Activated T-helper 1 cell treated with anti-CD3 and anti-CD28 coated beads, Interleukin-2, amount 50 U/mL, for 16 hours (primary cell): ENCODE data around the gene SCNN1G.

ENCODE experiments used
- DNase-seq, 2 donors: peaks; one replicate each; pipeline ENCODE4 v3.0.0-alpha.2; 2020; ENCODE audit warnings: low read depth in 1 of 2, low spot score in 1 of 2

Gene SCNN1G

DNA sequence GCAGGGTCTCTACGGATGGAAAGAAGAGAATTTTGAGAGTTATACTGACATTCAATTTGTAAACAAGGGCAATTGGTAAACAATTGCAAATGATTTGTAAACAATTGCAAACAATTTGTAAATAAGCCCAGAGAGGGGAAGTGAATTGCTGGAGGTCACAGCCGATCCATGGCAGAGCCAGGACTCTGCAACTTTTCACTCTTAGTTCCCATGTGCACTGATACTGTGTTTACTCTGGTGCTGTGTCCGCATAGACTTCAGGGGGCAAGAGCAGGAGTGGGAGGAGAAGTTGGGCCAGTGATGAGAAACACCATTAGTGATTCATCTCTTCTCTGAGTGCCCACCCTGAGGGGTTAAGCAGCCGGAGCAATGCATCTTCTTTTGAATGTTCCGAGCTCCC lies 14.0 kb downstream of the SCNN1G start:
- no peak for DNase-seq

GRCh38 chr16:23202166-23202565 lies 19.6 kb downstream of the SCNN1G start:
- no peak for DNase-seq

DNA sequence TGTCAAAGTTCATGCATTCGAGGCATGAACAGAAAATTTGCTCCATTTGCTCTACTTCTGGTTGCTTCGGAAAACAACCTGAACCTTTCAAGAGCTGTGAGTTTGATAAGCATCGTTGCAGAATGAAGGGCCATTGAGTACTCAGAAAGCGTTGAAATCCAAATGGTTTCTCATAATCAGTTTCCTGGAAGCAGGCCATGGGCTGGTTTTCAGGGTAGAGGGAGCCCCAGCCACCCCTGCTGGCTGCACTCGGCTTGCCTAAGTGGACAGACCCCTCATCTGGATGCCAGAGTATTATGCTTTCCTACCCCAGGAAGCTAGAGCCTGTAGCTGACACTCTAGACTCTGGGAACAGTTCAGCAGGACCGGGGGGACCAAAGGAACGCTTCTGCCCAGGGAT lies 24.4 kb downstream of the SCNN1G start:
- no peak for DNase-seq

- DNase-seq = no peak
These were observed 24.9 kb downstream of the SCNN1G start for GRCh38 chr16:23207485-23207884.

- DNase-seq = no peak
These were observed 27.1 kb downstream of the SCNN1G start for GRCh38 chr16:23209606-23210005.

- no peak for DNase-seq
These were observed 31.3 kb downstream of the SCNN1G start for GRCh38 chr16:23213831-23214230.

DNA sequence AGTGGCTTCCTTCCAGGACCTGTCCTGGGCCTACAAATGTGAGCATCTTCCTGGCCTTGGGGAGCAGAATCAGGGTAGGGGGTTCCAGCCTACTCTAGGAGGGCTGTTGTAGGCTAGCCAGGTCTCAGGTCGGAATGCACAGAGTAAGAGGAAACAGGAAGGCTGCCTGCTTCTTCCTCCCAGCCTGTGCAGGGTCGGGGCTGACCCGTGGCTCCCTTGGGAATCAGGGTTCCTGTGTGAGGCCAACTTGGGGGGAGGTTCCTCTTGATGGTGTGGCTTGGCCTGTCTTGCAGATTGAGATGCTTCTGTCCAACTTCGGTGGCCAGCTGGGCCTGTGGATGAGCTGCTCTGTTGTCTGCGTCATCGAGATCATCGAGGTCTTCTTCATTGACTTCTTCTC lies 32.3 kb downstream of the SCNN1G start:
- DNase-seq = no peak

DNA sequence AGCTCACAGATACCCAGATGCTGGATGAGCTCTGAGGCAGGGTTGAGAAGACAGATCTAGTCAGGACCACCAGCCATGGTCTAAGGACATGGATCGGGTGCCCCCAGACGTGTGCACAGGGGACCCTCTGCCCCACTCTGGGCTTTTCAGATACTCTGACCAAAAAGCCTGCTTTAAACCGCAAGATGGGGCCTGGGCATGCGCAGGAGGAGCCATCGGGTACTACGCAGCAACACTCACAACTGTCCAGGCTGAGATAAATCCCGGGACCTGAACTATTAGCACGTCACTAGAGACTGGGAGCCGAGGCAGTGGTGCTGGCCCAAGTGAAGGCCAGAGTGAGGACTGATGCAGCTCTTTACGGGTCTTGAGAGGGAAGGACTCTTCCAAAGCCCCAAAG lies 32.9 kb downstream of the SCNN1G start:
- no peak for DNase-seq

GRCh38 chr16:23216658-23217246 lies 34.2 kb downstream of the SCNN1G start:
- no peak for DNase-seq

- DNase-seq = no peak
These were observed 35.1 kb downstream of the SCNN1G start for GRCh38 chr16:23217646-23218045.

- DNase-seq = no peak
These were observed 40.4 kb downstream of the SCNN1G start for GRCh38 chr16:23222929-23223328.

DNA sequence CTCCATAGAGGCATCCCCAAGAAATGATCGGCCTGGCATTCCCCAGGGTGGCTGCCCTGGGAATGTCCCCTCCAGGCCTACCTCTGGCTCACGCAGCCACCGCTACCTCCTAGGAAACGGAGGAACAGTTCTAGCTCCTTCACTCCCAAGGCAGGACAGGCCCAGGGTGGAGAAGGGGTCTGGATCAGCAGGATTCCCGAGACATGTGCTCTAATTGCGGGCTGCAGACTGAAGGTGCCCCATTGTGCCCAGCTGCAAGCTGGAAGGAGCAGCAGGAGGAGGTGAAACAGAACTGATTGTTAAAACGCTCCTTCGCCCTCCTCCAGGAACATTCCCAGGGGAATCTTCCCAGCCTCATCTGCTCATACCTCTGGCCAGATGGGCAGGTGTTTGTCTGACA lies 40.8 kb downstream of the SCNN1G start:
- DNase-seq = no peak

DNA sequence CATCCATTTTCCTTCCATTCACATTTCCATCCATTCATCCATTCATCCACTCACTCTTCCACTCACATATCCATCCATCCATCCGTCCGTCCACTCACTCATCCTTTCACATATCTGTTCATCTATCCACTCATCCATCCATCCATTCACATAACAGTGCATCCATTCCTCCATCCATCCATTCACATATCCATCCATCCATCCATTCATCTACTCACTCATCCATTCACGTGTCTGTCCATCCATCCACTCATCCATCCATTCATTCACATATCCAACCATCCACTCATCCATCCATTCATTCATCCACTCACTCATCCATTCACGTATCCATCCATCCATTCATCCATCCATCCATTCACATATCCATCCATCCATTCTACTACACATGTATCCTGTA lies 42.6 kb downstream of the SCNN1G start:
- no peak for DNase-seq

- DNase-seq = no peak
These were observed 43.1 kb downstream of the SCNN1G start for GRCh38 chr16:23225634-23226033.

DNA sequence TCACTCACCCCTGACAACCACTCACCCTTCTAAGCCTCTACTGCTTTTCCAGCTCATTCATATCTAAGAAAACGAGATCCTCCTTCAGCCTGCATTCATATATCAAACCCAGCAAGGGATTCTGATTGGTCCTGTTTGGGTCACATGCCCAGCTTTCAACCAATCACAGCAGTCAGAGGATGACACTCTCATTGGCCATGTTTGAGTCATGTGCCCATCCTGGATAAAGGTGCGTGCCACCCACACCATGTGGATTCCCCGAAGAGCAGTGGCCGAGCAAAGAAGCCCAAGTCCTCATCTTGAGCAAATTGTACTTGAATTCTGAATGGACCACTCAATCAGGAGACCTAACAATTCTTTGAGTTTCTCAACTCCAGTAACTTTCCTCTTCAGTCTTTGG lies 45.0 kb downstream of the SCNN1G start:
- DNase-seq = no peak

DNA sequence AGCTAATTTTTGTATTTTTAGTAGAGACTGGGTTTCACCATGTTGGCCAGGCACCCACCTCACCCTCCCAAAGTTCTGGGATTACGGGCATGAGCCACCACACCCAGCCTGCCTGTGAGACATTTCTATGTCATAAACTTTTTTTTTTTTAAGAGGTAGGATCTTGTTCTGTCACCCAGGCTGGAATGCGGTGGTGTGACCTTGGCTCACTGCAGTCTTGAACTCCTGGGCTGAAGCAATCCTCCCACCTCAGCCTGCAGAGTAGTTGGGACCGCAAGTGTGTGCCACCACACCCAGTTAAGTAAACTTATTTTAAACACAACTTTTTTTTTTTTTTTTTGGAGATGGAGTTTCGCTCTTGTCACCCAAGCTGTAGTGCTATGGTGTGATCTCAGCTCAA lies 47.2 kb downstream of the SCNN1G start:
- no peak for DNase-seq

DNA sequence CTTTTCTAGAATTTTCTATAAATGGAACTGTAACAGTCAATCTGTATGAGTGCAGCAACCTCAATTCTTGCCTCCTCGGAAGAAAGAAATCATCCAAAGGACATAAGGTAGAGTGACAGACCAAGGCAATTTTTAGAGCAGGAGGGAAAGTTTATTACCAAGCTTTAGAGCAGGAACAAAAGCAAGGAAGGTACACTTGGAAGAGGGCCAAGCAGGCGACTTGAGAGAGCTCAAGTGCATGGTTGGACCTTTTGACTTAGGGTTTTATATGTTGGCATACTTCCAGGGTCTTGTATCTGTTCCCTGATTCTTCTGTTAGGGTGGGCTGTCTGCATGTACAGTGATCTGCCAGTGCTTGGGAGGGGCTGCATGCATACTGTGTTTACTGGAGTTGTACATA lies 50.3 kb downstream of the SCNN1G start:
- no peak for DNase-seq

DNA sequence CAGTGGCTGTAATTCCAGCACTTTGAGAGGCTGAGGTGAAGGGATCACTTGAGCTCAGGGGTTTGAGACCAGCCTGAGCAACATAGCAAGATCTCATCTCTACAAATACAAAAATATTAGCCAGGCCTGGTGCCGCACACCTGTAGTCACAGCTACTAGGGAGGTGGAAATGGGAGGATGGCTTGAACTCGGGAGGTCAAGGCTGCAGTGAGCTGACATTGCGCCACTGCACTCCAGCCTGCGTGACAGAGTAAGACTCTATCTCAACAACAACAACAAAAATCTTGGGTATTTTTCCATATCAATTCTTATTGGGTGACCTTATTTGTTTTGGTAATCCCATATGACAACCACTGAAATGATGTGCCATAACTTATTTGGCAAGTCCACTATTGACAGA lies 52.6 kb downstream of the SCNN1G start:
- no peak for DNase-seq

GRCh38 chr16:23236983-23237382 lies 54.4 kb downstream of the SCNN1G start:
- DNase-seq = no peak

DNA sequence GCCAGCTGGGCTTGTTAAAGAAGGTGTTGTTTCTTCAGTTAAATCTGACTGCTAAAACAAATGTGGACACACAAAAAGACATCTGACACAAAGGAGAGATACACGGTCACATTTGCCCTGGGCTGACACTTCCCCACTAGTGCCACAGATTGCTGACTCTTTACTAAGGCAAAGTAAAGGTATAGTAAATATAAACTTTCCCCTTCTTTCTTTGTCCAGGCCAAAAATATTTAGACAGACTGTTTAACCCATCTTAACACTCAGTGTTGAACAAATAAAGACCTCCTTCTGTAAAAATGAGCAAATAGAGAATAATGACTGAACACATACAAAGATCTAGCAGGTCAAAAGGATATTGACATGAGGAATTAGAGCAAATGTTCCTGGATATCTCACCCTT lies 58.4 kb downstream of the SCNN1G start:
- DNase-seq = no peak

DNA sequence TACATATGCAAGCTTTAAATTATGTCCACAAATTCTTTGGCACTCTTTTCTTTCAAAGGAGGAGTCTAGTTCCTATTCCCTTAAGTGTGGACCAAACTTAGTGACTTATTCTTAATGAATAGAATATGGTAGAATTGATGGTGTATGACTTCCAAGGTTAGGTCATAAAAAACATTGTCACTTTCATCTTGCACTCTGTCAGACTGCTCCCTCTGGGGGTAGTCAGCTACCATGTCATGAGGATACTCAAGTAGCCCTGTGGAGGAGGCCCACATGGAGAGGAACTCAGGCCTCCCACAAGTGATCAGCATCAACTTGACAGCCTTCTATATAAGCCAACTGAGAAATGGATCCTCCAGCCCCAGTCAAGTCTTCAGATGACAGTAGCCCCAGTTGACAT lies 61.6 kb downstream of the SCNN1G start:
- no peak for DNase-seq

GRCh38 chr16:23245268-23245667 lies 62.7 kb downstream of the SCNN1G start:
- no peak for DNase-seq

- no peak for DNase-seq
These were observed 66.0 kb downstream of the SCNN1G start for GRCh38 chr16:23248261-23249194.
